Activated CD4-positive, alpha-beta T cell treated with anti-CD3 and anti-CD28 coated beads, Interleukin-2, amount 50 U/mL, for 16 hours (primary cell): ENCODE results near the gene SLX9.

Experiments
- DNase-seq: peaks from one replicate; pipeline ENCODE4 v3.0.0-alpha.2; 2020

Gene SLX9

DNA sequence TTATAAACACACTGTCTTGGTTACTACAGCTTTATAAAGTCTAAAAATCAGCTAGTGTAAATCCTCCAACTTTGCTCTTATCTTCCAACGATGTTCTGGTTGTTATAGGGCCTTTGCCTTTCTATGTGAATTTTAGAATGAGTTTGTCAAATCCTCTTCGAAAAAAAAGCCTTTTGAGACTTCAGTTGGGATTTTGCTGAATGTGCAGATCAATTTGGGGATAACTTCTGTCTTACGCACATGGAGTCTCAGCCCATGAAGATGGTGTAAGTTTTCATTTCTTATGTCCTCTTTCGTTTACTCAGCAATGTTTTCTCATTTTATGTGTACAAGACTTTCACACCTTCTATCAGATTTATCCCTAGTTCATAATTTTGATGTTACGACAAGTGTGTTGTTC lies 69.8 kb downstream of the SLX9 start:
- no peak for DNase-seq

DNA sequence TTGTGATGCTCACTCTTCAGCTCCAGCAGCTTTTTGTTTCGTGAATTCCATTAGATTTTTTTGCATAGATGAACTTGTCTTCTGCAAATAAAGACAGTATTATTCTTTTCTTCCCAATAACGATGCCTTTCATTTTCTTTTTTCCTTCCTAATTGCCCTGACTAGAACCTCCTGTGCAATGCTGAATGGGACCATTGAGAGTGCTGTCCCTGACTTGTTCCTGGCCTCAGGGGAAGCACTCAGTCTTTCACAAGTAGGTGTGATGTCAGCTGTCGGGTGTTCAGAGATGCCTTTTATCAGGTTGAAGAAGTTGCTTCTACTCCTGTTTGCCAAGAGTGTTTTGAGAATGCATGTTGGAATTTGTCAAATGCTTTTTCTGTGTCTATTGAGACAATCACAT lies 70.3 kb downstream of the SLX9 start:
- no peak for DNase-seq

DNA sequence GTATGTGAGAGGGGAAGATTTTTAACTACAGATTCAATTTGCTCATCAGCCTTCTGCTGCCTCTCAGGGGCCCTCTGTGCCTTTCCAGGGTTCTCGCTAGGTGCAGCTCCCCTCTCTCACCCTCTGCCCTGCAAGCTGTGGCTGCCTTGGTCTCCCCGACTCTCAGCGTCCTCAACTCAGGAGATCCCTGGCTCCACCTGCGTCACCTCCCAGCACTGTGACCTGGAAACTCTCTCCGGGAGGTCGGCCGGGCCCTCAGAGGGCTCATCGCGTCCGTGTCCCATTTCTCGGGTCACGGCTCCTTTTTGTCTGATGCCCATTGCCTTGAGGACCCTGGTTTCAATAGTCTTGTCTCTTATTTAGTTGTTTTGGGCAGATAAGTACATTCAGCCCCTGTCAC lies 71.0 kb downstream of the SLX9 start:
- DNase-seq = no peak

DNA sequence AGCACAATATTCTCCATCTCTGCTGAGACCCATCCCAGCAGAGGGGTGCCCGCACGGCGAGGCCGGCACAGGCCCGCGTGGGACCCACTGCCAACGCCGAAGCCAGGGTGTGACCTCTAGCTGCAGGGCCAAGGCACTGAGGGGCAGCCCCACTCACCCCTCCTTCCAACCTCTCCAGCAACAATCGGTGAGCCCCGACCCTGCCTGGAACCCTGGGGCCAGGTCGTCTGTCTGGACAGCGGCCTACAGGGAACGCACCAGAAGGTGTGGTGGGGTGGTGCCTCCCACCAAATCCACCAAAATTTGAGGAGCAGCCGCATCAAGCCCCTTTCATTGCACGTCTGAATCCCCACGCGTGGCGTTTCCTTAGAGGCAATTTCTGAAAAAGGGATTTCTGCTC lies 71.6 kb downstream of the SLX9 start:
- no peak for DNase-seq

DNA sequence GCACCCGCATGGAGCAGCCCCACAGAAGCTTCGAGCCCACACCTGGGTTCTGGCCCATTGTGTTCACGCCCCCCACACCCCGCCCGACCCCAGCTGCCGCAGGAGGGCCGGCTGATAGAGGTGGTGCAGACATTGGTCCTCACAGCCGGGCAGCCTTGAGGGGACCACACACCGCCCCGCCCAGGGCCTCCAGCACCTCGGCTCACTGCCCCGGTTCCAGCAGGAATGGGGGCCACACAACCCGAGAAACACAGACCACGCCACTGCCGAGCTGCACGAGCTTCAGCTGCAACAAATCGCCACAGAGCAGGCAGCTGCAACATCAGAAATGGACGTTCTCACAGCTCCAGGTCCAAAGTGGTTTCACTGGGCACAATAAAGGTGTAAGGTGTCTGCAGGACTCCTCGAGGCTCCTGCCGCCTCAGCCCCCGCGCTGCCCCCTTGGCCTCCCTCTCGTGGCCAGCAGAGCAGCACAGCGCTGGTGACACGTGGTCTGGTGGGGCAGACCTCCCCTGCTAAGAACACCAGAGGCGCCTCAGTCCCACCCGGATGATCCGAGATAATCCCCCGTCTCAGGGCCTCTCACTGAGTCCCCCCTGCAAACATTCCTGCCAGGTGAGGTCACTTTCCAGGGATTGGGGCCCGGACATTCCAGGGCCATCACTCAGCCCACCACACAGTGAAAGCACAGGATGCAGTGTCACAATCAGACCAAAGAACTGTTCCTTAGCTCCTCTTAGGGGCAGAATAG lies 72.3 kb downstream of the SLX9 start:
- no peak for DNase-seq

DNA sequence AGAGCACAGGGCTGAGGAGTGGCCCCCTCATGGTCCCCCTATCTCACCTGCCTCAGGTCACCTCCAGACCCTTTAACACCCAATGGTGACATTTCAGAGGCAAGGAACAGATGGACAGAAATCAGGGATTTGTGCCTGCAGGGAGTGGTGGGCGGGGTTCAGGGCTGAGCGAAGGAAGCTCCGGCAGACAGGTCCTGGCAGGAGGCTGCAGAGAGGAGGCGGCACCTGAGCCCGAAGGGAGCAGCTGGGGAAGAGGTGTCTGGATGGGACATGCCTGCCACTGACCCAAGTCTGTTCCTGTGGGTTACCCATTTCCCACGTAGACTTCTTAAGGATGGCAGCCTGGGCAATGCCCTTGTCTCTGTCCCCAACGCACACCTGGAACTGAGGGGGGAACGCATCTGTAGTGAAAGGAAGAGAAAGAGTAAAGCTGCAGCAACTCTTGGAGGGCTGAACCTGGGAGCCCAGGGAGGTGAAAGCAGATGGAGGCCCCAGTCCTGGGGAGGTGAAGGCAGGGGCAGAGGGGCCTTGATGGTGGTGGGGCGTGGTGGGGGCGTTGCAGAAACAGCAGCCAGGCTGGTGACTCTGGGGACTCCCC lies 72.9 kb downstream of the SLX9 start:
- no peak for DNase-seq

DNA sequence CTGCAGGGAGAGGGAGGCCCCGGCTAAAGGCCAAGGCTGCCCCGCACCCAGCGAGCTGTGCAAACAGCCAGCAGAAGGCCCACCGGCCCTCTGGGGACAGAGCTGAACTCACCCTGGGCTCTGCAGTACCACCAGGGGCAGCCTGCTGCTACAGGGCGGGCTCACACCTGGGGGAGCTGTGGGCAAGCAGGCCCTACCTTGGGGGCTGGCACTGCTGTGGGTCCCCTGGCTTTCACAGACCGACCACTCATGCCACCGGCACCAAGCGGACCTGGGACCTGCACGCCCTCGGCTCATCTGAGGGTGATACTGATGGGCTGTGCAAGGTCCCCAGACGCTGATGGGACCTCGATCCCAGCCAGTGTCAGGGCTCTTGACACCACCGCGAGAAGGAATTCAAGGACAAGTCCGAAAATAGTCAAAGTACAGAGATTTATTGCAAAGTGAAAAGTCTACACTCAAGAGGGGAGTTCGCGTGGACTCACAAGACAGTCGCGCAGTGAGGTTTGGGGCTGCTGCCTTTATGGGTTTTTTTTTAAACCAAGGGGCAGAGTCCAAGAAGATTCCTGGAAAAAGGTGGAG lies 73.5 kb downstream of the SLX9 start:
- DNase-seq = no peak

DNA sequence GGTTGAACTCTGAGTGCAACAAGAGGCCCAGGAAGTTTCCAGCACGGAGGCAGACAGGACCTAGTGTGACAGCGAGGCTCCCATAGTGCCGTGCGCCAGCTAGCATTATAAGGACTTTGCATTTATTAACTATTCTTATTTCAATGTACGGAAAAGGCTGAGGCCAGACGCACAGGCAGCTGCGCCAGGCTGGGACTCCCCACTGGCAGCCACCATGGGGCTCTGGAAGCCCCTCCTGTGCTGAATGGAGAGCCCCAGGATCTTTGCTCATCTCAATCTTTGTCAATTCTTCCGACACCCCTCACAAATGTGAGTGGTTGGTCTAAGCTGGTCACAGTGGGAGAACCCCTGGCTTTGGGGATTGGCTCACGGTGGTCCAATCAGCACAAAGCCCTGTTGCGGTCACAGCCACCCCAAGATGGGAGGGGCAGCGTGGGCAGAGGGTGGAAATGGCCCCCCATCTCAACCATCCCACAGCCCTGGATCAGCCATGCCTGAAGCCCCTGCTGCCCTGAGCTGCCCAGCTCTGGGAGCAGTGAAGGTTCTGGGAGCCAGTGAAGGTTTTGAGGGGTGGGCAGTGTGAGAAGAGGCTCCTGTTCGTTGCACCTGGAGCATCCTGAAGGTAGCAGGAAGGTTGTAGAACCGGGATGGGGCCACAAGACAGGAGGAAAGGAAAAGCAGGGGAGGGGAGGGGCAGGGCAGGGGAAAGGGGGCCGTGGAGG lies 75.1 kb downstream of the SLX9 start:
- no peak for DNase-seq

DNA sequence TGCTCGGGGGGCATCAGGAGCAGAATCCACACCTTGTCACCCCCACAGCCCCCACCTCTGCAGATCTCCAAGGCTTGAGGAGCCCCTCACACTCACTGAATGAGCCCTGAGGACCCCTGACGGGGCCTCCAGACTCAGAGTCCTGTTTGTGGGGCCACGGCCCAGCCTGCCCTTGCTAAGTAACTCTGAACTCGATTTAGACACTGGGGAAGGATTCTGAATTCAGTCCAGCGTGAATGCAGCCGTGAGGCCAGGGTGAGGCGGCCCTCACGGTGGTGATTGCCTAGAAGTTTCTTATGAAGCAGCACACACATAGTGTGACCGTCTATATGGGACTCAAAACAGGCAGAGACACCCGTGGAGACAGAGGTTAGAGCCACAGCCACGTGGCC lies 75.6 kb downstream of the SLX9 start:
- no peak for DNase-seq

DNA sequence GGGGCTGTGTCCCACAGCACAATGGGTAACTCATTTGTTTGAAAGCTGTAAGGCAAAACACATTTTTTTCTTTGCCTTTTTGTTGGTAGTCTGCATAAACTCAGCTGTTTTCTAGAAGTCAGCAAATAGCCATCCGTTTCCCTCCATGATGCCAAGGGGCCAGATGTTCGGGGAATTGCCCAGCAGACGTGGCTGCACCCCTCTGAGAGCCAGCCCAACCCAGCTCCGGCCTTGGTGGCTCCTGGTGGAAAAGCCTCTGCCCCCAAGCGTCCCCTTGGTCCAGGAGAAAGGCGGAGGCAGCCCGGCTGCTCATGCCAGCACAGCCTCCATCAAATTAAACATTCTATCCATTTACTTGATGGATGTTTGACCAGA lies 76.2 kb downstream of the SLX9 start:
- DNase-seq = no peak

DNA sequence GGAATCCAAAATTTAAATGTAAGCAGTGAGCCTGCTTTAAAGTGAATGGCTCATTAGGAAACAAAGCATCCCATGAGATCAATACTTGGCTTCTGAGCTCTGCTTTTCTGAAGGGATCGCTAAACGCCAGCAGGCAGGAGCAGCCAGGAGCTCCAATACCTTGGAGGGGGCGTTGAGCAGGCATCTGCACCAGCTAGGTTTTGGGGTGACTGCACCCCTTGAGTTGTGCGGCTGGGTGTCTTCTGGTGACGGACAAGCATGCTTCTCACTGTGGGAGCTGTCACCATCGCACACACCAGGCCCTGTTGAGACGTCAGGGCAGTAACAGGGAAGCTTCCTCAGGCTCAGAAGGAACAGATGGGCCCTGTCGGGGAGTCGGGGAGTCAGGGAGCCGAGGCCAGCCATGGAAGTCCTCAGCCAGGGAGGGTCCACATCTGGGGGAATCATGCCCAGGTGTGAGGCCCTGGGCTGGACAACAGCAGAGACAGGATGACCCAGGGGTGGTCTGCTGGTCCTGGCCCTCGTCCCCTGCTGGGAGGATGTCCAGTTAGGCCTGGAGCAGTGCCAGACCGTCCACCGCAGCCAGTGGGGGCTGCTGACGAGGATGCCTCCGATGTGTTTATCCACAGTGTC lies 76.7 kb downstream of the SLX9 start:
- DNase-seq = no peak

DNA sequence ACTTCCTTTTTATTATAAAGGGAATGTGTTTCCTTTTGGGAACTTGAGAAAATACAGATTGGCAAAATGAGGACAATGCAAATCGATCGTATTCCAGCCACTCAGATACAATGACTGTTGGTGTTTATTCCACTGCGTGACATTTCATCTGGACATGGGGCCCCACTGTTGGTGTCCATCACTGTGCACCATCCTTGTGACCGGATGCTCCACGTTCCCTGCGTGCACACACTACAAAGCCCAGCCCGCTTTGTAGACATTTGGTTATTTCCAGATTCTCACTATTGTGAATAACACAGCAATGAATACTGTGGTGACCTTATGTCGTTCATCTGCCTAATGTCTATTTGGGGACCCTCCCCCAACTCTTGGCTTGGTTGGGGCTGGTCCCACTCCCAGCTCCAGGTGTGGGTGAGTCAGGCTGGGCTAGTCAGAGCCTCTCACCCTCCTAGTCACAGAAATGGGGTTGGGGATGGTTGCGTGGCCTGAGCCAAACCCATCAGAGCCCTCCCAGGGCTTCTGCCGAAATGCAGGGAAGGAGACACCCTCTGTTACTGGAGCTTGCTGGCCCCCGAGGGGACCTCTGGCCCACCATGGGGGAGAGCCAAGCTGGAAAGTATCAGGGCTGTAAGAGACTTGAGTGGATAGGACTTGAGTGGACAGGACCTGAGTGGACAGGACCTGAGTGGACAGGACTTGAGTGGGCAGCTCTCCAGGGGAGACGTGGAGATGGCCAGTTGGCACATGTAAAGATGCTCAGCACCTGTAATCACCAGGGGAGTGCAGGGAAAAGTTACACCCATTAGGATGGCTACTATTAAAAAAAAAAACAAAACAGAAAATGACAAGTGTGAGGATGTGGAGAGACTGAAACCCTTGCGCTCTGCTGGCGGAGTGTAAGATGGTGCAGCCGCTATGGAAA lies 77.5 kb downstream of the SLX9 start:
- no peak for DNase-seq

DNA sequence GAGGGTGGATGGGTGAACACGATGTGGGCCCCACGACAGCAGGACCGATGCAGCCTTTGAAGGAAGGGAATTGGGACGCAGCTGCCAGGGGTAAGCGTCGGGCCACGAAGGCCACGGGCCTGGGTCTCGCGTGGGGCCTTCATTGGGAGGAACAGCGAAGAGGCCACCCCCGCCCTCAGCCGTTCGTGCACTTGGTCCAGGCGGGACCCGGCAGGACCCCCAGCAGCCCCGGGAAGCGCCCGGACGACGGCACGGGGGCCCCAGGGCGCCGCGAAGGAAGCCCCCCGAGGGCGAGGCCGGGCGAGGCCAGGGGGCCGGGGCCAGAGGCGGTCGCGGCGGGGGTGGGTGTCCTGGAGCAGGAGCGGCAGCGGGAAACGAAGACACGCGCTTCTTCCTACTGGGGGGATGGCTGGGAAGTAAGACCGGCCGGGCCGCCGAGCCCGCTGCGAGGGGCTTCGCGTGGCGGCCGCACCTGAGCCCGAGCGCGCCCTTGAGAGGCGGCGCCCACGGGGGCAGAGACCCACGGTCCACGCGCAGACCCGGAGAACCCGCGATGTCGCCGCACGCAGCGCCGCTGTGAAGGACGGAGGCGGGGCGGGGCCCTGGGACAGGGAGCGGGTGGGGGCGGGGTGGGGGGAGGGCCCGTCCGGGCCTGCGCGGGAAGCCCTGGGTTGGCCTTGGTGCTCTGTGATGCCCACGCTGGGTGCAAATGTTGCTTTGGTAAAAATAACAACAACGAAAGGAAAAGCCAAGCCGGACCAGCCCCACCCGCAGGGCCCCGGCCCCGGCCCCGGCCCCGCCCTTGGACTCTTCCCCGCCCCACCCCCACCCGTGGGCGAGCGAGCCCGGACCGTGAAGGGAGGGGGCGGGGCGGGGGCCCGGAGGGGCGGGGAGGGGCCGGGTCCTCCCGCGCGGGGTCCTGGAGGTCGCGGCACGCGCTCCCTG lies 78.6 kb downstream of the SLX9 start:
- no peak for DNase-seq

DNA sequence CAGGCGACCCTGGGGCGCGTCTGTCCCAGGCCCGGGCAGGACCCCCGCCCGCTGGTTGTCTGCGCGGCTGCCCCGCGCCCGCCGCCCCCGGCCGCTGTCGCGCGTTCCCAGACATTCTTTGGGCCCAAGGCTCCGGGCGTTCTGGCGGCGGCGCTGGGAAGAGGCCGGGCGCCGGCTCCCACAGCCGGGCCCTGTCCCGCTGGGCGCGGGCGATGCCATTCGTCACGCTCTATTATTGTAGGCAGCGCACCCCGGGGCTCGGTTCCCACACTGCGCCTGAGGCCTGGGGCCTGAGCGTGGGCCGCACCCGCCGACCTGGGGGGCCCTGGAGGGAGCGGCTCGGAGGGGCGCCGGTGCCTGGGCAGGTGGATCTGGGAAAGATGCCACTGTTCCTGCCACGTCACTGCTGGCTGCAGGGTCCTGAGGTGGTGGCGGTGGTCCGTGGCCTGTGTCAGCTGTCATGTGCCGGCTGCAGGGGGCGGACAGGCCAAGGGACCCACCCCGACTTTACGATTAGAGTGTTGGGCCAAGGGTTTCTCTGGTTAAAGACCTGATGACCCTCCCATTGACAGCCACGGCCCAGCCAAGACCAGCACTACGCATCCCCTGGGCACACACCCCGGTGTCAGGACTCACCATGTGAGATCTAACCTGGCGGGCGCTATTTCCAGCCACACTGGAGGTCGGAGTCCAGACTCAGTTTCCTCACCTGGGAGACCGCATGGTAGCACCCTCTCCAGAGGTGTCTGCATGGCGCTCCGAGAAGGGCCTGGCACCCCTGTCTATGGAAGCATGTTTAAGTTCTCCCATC lies 79.5 kb downstream of the SLX9 start:
- DNase-seq = no peak

DNA sequence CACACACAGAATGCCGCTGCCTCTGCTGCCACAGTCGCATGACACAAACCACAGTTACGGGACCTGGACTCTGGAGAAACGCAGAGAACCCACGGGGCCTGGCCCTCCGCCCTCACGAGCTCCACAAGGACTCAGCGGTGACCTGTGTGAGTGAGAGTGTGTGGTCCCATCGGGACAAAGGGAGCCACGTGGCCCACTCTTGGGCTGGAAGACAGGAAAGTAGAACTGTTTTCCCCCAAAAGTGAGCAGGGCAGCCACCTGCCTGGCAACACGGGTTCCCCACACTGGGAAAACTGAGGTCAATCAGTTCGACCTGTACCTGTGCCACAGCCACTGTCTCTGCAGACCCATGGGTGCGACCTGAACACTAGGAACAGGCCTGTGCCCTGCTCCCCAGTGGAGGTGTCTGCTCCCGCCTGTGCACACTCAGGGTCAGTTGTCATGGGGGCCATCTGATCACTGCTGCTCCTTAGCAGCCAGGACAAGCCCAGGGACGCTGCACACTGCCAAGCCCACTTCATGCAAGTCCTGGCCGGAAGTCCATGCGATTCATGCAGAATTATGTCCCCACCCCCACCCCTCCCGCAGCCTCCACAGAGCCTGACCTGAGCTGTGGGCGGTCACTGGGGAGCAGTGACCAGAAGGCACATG lies 80.2 kb downstream of the SLX9 start:
- DNase-seq = no peak

DNA sequence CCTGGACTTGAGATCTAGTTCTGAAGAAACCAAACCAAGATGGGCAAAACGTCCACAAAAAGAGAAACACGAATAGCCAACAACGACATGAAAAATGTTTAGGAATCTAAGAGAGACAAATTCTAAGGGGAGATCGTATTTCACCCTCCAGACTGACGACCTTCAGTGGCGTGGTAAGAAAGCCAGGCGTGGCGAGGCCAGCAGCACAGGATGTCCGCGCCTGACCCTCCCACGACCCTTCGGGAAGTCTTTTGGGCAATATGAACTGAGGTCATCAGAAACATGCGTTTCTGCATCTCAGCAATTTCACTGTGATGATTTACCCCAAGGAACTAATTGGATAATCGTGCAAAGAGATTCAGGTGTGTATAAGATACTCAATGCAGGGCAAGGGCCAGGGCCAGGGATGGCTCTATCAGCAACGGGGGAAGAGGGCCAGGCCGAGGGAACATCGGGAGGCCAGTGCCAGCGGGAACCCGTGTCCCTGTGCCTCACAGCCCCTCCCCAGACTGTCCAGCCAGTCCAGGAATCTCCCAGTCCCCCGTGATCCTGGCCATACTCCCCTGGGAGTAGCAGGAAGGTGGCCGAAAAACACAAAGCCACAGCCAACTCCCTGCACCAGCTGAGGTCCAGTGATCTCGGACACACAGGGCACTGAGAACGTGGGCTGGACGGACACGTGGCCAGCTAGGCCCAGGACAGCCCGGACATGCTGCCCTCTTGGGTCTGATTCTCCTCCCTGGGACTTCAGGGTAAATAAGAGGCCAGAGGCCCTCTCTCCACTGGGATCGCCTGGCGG lies 81.0 kb downstream of the SLX9 start:
- DNase-seq = no peak

DNA sequence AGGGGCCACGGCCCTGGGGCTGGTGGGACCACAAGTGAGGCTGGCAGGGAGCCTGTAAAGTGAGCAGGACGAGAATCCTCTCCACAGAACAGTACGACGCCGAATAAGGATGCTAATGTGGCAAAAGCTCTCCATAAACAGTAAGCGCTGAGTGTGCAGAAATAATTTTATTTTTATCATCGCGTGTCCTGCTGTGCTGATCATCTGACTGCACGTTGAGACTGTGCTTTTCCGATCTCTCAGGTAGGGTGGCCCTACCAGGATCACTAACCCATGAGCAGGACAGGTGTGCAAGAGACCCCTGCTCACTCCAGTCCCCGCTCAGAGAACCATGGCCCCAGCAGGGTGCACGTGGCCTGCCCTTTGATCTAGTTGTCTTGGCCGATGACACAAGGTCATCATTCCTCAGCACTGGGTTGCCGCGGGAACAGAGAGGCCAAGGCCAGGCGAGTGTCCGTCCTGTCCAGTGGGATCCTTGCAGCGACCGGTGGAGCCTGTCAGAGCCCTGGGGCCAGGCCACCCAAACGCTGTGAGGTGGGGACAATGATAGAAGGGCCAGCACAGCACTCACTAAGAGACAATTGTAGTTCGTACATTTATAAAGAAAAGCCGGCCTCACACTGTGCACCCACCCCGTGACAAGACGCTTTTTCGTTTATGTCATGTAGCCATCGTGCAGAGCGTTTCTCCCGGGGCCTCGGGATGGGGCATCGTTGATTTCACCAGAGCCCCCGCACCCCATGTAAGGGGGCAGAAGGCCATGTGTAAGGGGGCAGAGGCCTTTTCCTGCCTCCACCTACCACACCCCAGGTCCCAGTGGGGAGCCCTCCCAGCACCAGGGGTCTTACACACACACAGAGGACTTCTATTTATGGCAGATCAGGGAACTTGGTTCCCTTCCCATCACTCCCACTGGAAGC lies 81.9 kb downstream of the SLX9 start:
- DNase-seq = no peak

DNA sequence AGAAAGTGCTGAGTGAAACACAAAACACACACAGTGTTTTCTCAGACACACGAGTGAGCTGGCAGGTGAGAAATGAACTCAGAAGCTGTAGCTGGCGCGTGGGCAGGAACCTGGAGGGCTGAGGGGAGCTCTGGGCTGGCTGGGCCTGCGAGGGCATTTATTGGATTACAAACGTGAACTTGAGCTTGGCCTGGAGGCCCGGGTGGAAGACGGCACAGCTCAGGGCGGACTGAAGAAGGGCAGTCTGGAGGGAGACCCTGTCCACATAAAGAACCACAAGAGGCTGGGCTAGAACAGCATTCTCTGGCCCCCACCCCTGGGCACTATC lies 82.5 kb downstream of the SLX9 start:
- DNase-seq = no peak
